NCI-H446 treated with DMSO at 0.1 percent for 48 hours (cell line): Measurements from ENCODE around the gene SRPK3.

Experiments
- DNase-seq: peaks from one replicate; lab custom pipeline; 2025; lab: John Stamatoyannopoulos, UW

The SRPK3 gene

DNA sequence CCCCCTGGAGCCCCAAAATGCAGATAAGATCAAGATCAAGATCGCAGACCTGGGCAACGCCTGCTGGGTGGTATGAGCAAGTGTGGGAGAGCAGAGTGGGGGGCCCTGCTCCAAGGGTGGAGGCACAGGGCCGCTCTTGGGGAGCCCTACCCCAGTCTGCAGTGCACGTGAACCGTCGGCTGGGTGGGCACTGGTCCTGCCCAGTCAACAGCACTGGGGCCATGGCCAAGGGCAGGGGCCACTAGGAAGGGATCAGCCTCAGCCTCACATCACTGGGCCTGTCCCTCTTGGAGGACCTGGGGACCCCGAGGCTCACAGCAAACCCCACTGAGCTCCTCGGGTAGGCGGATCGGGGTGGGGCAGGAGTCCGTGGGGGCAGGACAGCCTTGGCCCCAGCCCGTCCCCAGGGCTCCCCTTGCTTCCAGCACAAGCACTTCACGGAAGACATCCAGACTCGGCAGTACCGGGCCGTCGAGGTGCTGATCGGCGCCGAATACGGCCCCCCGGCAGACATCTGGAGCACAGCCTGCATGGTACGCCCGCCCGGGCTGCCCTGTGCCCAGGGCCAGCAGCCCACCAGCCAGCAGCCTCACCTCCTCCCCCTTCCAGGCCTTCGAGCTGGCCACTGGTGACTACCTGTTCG, 3.6 kb downstream of the SRPK3 start:
- DNase-seq: no peak

DNA sequence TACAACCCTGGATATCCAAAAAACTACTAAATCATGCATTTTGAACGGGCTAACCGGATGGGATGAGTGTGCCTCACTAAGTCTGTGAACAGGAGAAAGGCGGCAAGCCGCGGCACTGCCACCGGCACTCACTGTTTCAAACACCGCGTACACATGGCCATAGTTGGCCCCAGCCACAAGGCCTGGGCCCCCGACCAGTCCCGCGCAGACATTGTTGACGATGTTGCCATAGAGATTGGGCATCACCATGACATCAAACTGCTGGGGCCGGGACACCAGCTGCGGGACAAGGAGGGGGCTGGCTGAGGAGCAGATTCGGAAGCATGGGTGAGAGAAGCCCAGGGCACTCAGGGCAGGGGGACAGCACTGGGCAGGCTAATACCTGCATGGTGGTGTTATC, 5.8 kb downstream of the SRPK3 start:
- DNase-seq: no peak

DNA sequence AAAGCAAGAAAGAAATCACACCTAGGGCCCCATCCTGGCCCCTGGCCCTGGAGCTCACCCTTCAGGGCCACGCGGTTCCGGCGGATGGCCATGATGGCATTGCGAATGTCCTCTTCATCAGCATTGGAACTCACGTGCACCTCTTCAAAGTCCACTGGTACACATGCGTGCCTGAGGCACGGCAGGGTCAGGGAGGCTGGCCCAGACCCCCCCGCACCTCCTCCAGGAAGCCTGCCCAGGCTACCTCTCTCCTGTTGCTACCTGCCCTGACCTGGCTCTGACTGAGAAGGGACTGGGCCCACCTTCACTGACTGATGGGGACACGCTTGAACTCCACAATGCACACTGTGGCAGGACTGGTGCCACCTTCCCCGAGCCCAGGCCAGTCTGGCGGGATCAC, 8.8 kb downstream of the SRPK3 start:
- DNase-seq: no peak

DNA sequence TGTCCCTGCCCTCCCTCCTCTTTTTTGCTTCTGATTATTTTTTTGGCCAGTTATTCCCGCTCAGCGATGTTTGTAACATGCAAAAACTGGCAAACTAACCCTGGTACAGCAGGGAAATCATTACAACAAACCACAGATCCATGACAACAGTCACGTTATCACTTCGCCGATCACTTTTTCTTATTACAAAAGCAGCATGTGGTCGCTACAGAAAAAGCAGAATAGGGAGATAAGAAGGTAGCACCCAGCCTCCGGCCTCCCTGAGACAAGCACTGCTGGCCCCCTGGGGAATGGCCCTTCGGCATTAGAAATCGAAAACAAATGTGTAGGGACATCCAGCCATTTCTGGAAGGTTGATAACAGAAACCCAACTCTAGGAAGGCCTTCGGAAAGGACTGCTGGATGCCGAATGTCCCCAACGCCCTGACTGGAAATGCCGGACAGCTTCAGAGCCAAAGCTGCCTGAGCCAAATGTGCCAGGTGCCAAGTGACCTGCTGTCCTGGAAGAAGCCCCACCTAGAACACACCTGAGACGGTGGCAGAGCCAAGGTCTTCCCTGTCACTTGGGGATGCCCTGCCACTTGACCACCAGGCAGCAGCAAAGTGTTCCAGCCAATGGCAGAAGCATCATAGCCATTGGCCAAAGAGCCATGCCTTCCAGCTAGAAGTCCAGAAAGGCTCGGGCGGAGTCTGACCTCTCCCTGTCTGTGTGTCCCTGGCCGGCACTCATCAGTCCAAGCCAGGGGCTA, 10.4 kb downstream of the SRPK3 start:
- DNase-seq: no peak

DNA sequence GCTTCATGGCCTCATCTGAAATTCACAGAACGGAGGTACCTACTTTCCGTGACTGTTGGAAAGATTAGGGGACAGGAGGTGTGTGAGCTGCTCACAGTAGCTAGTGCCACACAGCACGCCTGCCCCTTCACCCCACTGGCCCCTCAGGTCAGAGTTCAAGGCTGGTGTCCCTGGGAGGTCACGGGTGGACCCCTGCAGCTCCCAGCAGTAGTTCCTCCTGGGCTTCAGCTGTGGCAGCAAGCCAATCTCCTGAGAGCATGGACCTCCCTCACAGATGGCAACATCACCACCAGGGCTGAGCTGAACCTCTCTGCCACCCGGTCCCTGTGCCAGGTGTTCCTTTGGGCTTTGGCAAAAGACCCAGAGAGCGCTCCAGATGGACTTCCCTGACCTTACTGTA, 11.5 kb downstream of the SRPK3 start:
- no peak for DNase-seq

DNA sequence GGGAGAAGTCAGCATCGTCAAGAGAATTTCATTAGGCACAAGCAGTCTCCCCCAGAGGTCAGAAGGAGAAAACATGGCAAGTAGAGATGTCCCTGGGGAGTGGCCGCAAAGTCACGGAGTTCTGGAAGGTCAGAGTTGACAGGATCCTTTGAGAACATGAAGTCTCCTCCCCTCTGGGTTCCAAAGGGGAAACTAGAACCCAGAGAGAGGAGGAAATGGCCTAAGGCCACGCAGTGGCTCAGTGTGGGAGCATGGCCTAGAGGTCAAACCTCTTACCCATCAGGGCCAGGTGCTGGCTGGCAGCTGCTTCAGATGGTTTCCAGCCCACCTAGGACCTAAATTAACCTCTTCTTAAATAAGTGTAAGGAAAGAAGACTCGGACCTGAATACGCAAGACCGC, 12.4 kb downstream of the SRPK3 start:
- no peak for DNase-seq

DNA sequence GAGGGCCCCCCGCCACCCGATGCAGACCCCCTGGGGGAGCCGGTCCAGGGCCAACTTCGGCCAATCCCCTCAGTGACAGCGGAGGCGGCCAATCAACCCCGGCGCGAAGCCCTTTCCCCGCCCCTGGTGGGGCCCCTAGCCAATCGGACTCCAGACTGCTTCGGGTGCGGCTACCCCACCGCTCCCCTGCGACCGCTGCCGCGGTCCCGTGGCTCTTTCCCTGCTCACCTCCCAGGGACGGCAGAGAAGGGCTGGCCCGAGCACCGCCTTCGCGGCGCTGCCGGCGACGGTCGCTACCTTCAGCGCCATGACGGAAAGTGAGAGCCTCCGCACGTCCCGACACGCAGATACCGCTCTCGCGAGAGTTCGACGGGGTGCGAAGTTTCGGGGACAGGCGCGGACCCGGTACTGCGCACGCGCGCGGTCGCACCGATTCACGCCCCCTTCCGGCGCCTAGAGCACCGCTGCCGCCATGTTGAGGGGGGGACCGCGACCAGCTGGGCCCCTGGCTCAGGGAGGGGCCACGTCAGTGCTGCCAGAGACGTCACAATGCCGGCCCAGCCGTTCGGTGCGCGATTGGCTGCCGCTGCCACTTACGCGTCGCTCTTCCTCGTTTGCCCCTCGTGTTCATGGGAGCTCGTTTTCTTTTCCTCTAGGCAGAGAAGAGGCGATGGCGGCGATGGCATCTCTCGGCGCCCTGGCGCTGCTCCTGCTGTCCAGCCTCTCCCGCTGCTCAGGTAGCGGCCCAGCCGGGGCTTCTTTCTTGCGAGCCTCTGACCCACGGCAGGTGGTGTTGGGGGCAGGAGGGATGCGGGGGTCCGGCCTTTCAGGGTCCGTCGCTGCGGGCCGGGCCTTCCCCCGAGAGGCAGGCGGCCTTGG, 13.4 kb downstream of the SRPK3 start, which contains the start of the genes IDH3G and SSR4:
Gene IDH3G, minus strand, starts transcription at position 358 of the 879 bp plus-strand sequence. Its CDS starts 49 bp downstream, at position 309.
Gene SSR4, plus strand, starts transcription at position 651 of the 879 bp plus-strand sequence. Its CDS starts 20 bp downstream, at position 671.
- DNase-seq: peak; percentile 92

DNA sequence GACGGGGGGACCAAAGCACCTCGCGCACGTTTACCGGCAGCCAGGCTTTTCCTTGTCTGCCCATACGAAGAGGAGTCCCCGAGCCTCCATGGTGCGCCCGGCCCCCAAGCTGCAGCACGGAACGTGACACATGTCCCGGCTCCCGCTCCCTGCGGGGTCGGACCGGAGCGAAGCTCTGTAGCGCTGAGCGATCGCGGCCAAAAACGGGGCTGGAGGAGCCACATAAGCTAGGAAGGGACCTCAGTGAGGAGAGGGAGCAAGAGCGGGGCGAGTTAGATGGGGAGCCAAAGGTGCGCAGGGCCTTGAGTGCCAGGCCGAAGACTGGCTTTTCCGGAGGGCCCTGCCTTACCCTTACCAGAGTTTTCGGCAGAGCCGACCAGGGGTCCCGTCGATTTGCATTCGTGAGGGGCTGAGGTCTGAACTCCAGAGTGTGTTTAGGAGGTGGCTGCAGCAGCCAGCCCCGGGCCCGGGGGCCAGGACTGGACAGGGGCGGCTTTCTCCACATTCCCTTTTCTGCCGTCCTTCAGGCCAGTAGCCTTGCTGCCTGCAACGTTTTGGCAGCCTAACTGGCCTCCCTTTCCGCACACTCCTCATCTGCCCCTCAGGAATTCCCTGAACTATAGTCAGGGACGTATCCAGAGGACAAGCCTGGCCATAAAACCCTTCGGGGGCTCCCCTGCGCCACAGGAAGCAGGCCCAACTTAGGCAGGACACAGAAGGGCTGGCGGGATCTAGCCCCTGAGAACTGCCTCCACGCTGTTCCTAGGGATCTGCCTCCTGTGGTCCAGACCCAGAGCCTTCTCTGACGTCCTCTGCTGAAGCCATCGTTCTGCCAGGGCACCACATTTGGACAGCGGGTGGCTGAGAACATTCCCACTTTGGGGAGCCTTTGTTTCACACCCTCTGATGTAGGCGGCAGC, 14.3 kb downstream of the SRPK3 start:
- no peak for DNase-seq

DNA sequence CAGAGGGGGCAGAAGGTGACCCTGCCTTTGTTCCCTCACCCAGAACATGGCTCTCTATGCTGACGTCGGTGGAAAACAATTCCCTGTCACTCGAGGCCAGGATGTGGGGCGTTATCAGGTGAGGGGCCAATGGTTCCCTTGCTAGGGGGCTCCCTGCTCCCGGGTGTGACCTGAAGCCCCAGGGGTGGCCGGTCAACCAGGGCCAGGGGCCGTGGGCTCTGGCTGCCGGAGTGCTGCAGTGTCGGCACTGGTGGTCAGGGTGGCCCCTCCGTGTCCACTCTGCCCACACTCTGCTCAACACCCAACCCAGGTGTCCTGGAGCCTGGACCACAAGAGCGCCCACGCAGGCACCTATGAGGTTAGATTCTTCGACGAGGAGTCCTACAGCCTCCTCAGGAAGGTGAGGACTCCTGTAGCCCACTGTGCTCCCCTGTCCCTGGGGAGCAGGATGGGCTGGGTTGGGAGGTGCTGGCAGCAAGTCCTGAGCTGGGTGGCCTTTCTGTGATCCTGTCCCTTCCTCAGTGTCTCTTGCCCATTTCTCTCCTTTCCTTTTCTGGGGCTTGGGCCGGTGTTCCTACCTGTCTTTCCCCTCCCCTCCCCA, 16.7 kb downstream of the SRPK3 start:
- DNase-seq: no peak

DNA sequence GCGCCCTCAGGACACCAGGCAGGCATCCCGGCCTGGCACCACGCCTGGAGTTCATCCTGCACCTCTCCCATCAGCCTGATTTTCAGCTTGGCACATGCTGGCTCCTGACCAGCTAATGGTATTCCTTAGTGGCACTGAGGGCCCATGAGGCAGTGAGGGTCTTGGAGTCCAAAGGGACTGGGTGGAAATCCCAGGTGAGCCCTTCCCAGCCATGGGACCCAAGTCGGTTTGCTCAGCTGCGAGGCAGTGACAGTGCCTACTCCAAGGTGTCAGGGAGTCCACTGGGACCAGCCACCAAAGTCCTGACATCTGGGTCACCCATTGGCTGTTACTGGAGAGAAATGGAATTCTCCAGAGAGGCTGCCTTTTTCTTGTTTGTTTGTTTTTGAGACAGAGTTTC, 18.5 kb downstream of the SRPK3 start:
- DNase-seq: no peak

DNA sequence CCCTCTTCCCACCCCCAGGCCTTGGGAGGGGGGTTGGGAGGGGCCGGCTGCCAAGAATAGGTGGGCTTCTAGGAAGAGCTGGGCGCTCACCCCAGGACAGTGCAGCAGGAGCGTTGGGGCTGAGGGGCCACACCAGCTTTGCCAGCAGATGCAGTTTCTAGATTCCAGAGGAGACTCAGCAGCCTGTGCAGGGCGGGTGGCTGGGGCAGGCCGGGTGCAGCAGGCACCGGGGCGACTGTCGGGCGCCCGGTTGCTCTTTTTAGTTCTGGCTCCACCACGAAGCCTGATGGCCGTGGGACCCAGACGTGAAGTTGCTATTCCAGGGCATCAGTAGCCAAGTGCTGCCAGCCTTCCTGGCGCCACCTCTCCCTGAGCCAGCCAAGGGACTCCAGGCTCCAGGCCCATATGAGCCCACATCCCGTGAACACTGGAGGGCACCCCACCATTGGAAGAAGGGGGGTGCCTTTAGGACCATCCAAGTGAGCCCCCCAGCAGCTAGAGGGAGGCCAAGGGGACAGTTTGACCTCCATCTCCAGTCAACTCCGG, 19.4 kb downstream of the SRPK3 start:
- DNase-seq: peak; percentile 4

DNA sequence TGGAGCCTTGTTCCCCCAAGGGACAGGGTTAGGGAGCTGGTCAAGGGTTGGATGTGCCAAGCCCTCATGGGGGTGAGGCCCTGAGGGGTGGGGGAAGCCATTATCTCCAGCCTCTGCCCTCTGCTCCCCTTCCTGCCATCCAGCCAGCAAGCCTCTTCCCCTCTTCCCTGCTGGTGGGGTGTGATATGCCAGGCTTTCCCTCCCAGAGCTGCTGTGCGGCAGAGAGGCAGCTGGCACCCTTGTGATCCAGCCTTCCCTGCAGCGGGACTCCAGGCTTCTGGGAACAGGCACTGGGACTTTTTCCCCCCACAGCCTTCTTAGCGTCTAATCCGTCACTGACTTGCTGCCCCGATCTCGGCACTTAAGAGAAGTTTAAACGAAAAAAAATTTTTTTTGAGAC, 19.9 kb downstream of the SRPK3 start:
- no peak for DNase-seq

DNA sequence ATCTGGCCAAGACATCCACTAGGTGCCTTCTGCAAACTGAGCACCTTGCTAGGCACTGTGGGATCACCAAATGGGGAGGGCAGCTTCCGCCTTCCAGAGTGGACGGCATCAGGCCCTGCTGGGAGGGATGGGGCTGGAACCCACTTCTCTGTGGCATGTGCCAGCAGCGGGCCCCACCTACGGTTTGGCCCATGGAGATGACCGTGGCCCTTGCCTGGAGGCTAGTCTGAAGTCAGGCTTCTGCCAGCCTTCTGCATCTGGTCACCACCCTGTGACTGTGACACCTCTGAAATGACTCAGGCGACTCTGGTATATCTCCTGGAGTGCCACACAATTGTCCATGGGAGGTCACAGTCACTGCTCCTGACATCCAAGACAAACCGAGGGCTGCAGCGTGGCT, 20.8 kb downstream of the SRPK3 start:
- DNase-seq: no peak

DNA sequence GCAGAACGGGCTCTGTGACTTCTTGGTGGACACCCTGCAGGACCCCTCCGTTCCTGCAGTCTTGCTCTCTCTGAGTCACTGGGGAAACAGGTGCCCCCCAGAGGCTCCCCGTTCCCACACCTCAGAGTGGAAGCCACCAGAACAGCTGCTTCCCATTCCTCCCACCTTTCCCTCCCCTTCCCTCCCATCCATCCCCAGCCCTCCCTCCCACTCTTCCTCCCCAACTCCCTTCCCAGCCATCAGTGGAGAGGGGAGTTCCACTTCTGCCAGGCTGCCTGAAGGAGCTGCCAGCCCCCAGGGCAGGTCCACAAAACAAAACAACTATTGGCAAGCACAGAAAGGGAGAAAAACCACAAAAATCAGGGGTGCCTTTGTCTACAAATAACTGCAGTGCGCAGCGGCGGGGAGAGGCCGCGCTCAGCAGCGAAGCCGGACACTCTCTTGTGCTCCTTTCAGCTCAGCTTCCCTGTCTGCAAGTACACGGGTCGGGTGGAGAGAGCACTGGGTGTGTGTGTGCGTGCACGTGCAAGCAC, 21.7 kb downstream of the SRPK3 start:
- DNase-seq: no peak

DNA sequence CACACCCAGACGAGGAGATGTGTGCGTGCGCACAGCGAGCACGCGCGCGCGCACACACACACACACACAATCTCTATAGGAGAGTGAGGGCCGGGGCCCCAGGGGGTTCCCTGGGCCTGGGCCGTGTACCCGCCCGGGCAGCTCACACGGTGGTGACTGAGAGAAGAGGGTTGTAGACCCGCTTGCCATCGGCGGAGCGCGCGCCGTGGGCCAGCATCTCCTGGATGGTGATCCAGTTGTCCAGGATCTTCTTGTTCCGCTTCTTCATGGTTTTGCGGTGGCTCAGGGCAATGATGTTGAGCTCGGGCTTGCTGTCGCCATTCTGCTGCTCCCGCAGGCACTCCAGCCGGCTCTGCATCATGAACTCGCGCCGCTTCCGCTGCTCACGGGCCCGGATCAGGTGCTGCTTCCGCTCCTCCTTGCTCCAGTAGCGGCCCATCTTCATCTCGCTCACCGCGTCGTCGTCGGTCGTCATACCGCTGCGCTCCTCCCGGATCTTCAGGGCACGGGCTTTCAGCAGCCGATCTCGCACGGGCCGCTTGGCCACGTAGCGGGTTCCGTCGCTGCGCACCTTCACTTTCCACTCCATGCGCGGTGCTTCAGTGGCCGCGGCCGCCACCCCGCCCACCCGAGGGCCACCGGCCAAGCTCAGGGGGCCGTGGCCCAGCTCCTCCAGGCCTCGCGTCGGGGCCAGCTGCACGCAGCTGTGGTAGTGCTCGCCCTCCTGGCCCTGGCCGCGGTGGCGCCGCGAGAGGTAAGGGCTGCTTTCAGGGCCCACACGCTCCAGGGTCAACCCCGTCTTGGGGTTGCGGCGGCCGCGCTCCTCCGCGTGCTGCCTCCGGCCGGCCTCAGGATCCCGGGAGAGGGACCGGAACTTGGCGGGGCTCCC, 22.6 kb downstream of the SRPK3 start:
- DNase-seq: no peak

DNA sequence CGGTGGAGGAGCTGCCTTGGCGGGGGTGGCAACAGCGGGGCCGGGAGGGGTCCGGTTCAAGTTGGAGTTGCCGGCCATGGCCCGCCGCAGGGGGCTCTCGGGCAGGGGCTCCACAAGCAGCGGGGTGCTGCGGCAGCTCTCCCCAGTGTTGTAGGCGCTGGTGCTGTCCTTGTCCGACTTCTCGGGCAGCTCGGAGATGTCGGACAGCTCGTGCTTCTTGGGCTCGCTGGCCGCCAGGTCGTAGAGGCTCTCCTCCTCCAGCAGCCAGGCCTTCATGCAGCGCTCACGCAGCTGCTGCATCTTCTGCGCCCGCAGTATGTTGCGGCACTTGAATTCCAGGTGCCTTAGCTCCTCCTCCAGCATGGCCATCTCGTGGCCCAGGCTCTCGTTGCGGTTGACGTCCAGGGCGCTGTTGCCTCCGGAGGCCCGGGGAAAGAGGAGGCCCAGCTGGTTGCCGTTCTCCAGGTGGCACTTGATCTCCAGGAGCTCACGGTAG, 23.3 kb downstream of the SRPK3 start:
- no peak for DNase-seq

DNA sequence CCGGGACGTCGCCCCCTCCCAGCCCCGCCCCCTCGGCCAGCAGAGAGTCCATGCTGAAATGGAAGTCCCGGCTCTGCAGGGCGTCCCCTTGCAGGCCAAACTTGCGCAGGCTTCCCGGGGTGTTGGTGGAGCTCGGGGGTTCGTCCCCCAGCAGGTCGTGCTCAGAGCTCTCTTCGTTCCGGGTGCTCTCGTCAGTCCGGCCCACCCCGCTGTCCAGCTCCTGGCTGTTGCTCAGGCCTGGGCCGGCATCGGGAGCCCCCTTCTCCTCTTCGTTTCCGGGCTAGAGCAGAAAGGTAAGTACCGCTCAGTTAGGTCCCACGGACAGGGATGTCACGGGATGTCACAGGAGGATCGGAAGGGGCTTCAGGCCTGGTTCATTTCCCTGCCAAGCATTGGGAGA, 23.8 kb downstream of the SRPK3 start:
- DNase-seq: no peak

DNA sequence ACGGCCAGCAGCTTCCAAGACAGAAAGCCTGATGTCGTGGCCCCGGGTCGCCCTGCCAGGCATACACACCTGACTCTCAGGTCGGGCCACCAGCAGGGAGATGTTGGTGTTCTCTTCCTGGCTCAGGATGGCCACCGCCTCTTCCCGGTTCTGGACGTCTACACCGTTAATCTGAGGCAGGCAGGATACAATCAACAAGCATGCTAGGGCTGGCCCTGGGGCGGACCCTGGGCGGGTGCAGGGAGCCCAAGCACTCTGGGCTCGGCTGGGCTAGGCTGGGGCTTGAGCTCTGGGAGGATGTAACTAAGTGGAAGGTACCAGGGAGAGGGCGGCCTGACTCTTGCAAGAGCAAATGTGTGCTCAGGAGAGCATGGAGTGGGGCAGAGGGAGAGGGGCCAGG, 24.6 kb downstream of the SRPK3 start:
- no peak for DNase-seq

DNA sequence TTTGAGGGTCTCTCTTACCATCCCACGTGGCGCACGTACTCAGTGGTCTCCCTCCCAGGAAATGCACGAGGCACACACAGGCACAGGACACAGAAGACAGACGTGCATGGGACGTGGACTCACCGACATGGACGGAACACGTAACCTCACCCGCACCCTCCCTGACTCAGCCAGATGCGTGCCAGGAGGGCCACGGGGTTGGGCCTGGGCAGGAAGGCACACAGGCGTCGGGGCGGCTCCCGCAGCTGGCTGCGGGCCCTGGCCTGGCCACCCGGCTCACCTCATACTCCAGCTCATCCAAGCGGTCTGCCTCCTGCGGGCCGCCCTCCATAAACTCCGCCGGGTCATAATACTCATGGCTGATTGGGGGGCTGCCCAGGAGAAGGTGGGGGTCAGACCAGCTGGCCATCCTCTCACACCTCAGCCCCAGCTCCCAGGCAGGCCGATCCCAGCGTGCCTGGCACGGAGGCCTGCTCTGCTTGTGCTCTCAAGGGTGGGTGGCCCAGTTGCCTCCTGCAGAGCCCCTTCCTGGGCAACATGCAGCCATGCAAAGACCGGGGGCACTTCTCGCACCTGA, 26.2 kb downstream of the SRPK3 start:
- no peak for DNase-seq
